ENCODE measurements around the gene RTN4R. TPM values are rescaled to one million over a fixed set of nuclear protein-coding genes. Genes with fewer than 3 reads are reported as not detected.

RTN4R gene
- total RNA-seq, 1 experiment from 2014 or later: 19.0 TPM

DNA sequence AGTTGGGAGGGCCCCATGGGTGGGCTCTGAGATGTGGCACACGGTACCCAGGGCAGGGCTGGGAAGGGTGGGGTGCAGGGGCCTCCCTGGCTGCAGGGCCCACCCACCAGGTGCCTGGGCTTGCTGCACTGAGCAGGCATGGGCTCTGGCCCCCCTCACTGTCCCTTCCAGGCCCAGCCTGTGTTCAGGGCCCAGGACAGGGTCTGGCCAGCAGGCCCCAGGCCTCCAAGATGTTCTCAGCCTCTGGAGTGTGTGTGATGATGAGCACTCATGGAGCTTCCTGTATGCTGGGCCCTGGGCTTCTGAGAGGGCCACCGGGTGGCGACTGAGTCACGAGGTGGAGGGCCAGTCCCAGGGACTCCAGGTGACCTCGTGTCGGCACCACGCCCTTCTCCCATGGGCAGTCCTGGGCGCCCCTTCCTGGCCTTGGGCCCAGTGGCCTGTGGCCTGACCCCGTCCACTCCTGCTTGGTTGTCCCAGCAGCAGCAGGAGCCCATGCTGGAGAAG lies 61.4 kb downstream of the RTN4R start:
- intact Hi-C loops (cut with micrococcal nuclease): no loop called here
- CTCF ChIA-PET: interaction anchor here (1.3 kb wide), 1 partner anchor 77 kb away, joined by 3 read pairs; no protein-coding TSS in a partner anchor
- BruUV-seq (replicated peaks): TSS peak; percentile 81

More for the DNA sequence above, 61.4 kb downstream of the RTN4R start:
- TF ChIP-seq, protein P1, sequence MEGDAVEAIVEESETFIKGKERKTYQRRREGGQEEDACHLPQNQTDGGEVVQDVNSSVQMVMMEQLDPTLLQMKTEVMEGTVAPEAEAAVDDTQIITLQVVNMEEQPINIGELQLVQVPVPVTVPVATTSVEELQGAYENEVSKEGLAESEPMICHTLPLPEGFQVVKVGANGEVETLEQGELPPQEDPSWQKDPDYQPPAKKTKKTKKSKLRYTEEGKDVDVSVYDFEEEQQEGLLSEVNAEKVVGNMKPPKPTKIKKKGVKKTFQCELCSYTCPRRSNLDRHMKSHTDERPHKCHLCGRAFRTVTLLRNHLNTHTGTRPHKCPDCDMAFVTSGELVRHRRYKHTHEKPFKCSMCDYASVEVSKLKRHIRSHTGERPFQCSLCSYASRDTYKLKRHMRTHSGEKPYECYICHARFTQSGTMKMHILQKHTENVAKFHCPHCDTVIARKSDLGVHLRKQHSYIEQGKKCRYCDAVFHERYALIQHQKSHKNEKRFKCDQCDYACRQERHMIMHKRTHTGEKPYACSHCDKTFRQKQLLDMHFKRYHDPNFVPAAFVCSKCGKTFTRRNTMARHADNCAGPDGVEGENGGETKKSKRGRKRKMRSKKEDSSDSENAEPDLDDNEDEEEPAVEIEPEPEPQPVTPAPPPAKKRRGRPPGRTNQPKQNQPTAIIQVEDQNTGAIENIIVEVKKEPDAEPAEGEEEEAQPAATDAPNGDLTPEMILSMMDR (IDR thresholded peaks at IDR 0.05 in 2 of 3, conservative IDR thresholded peaks at IDR 0.05 in 1 of 3; ENCODE audit: borderline replicate concordance in 1 of 3, insufficient read depth in 1 of 3, low read depth in 2 of 3, low read length in 2 of 3): 0 out of 6 replicates have a peak, but pooled peaks of 1 of the 3 experiments have one; percentile 6
- no peak for TF ChIP-seq ZNF274 (IDR thresholded peaks at IDR 0.05; ENCODE audit: low read depth, low read length)
- no peak for TF ChIP-seq SP1 (IDR thresholded peaks at IDR 0.05; ENCODE audit: low read depth)
- TF ChIP-seq, protein P2, sequence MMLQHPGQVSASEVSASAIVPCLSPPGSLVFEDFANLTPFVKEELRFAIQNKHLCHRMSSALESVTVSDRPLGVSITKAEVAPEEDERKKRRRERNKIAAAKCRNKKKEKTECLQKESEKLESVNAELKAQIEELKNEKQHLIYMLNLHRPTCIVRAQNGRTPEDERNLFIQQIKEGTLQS (IDR thresholded peaks at IDR 0.05): no peak
- TF ChIP-seq ZFX (IDR thresholded peaks at IDR 0.05): peak; percentile 79
- TF ChIP-seq SIN3A (IDR thresholded peaks at IDR 0.05; ENCODE audit: low read depth): no peak
- TF ChIP-seq, protein P3, sequence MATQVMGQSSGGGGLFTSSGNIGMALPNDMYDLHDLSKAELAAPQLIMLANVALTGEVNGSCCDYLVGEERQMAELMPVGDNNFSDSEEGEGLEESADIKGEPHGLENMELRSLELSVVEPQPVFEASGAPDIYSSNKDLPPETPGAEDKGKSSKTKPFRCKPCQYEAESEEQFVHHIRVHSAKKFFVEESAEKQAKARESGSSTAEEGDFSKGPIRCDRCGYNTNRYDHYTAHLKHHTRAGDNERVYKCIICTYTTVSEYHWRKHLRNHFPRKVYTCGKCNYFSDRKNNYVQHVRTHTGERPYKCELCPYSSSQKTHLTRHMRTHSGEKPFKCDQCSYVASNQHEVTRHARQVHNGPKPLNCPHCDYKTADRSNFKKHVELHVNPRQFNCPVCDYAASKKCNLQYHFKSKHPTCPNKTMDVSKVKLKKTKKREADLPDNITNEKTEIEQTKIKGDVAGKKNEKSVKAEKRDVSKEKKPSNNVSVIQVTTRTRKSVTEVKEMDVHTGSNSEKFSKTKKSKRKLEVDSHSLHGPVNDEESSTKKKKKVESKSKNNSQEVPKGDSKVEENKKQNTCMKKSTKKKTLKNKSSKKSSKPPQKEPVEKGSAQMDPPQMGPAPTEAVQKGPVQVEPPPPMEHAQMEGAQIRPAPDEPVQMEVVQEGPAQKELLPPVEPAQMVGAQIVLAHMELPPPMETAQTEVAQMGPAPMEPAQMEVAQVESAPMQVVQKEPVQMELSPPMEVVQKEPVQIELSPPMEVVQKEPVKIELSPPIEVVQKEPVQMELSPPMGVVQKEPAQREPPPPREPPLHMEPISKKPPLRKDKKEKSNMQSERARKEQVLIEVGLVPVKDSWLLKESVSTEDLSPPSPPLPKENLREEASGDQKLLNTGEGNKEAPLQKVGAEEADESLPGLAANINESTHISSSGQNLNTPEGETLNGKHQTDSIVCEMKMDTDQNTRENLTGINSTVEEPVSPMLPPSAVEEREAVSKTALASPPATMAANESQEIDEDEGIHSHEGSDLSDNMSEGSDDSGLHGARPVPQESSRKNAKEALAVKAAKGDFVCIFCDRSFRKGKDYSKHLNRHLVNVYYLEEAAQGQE (IDR thresholded peaks at IDR 0.05; ENCODE audit: low read depth): no peak
- TF ChIP-seq SRF (IDR thresholded peaks at IDR 0.05; ENCODE audit: low read depth): no peak
- TF ChIP-seq EGR1 (IDR thresholded peaks at IDR 0.05; ENCODE audit: low read depth): no peak
- TF ChIP-seq TCF7L2 (IDR thresholded peaks at IDR 0.05; ENCODE audit: borderline replicate concordance, extremely low read depth, insufficient read depth, insufficient read length): no peak
- TF ChIP-seq, protein P4, sequence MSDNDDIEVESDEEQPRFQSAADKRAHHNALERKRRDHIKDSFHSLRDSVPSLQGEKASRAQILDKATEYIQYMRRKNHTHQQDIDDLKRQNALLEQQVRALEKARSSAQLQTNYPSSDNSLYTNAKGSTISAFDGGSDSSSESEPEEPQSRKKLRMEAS (IDR thresholded peaks at IDR 0.05): no peak
- TF ChIP-seq EZH2 (IDR thresholded peaks at IDR 0.05): no peak
- peak; percentile 63; the same call in 1 of the 2 replicates for TF ChIP-seq POLR2AphosphoS5 (IDR thresholded peaks at IDR 0.05; ENCODE audit: low read depth, low read length)
- TF ChIP-seq CBX3 (IDR thresholded peaks at IDR 0.05; ENCODE audit: low read depth): no peak
- TF ChIP-seq EZH2phosphoT487 (IDR thresholded peaks at IDR 0.05; ENCODE audit: borderline replicate concordance): no peak
- no peak for TF ChIP-seq RAD21 (IDR thresholded peaks at IDR 0.05; ENCODE audit: low read depth)
- TF ChIP-seq YY1 (IDR thresholded peaks at IDR 0.05; ENCODE audit: extremely low read depth, insufficient replicate concordance, low read depth, low read length): no peak
- TF ChIP-seq, protein P5, sequence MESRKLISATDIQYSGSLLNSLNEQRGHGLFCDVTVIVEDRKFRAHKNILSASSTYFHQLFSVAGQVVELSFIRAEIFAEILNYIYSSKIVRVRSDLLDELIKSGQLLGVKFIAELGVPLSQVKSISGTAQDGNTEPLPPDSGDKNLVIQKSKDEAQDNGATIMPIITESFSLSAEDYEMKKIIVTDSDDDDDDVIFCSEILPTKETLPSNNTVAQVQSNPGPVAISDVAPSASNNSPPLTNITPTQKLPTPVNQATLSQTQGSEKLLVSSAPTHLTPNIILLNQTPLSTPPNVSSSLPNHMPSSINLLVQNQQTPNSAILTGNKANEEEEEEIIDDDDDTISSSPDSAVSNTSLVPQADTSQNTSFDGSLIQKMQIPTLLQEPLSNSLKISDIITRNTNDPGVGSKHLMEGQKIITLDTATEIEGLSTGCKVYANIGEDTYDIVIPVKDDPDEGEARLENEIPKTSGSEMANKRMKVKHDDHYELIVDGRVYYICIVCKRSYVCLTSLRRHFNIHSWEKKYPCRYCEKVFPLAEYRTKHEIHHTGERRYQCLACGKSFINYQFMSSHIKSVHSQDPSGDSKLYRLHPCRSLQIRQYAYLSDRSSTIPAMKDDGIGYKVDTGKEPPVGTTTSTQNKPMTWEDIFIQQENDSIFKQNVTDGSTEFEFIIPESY (IDR thresholded peaks at IDR 0.05; ENCODE audit: extremely low read depth, insufficient replicate concordance, low read length): no peak
- POLR2A ChIA-PET: no interaction called here
- Histone ChIP-seq H4K20me1 (ENCODE audit: insufficient read depth) (no peaks in the 10 kb centered on the region), H3K27me3 (ENCODE audit: insufficient read depth, low read length) (no peaks in the 10 kb centered on the region), H3K9ac (ENCODE audit: low read length) (peak overlapping the region; percentile 81), H3K27ac (ENCODE audit: low read depth, low read length) (peak overlapping the region; percentile 83), H3K79me2 (ENCODE audit: insufficient read depth, low read length) (peaks cover 43% of the 10 kb centered on the region), H3K4me3 (replicated peaks in 1 of 2; ENCODE audit: low read depth in 1 of 2, low read length in 2 of 2) (peak overlapping the region; percentile 90 to 94), H2AFZ (ENCODE audit: low read depth, low read length, poor library complexity, severe bottlenecking) (no peak overlapping the region), H3K9me2 (ENCODE audit: insufficient read depth) (no peaks in the 10 kb centered on the region), H3K36me3 (ENCODE audit: control insufficient read depth in 1 of 2, insufficient read depth in 2 of 2, low read length in 2 of 2) (no peaks in the 10 kb centered on the region), H3K4me2 (ENCODE audit: low read length) (peak overlapping the region; percentile 90), H3K9me3 (ENCODE audit: control insufficient read depth in 1 of 2, insufficient read depth in 1 of 2, low read depth in 1 of 2, low read length in 2 of 2) (no peaks in the 10 kb centered on the region), H3K4me1 (ENCODE audit: control insufficient read depth in 1 of 2, insufficient read depth in 2 of 2, low read length in 2 of 2) (peaks cover 43 to 79% of the 10 kb centered on the region in 2 experiments)
- DNase-seq (ENCODE audit: low read depth, low spot score): no peak
- RAD21 ChIA-PET (ENCODE audit: low non-redundant PET in 1 of 2, low total read pairs in 2 of 2, uncharacterized antibody in 2 of 2, unreplicated experiment in 2 of 2): no interaction called here
- peak; percentile 33 for ATAC-seq

Data from HCT116 (cell line).